ENCODE results near the gene KIF13A.
"Not testable (repeated sequence)": the region's sequence is repeated elsewhere in the genome, so short reads cannot be mapped to it uniquely, and the experiment has no call there.

KIF13A gene

GRCh38 chr6:17851001-17851719 is 136.3 kb downstream of the KIF13A start:
- no peak for TF ChIP-seq POLR2A (IDR thresholded peaks at IDR 0.05; ENCODE audit: low read depth, low read length)
- DNase-seq (ENCODE audit: insufficient read length, low spot score) = no peak
- no peak for FAIRE-seq

GRCh38 chr6:17850281-17850680 is 137.2 kb downstream of the KIF13A start:
- TF ChIP-seq POLR2A (IDR thresholded peaks at IDR 0.05; ENCODE audit: low read depth, low read length) = no peak
- FAIRE-seq = no peak
- DNase-seq (ENCODE audit: insufficient read length, low spot score) = no peak

- FAIRE-seq = no peak
- no peak for DNase-seq (ENCODE audit: insufficient read length, low spot score)
- no peak for TF ChIP-seq POLR2A (IDR thresholded peaks at IDR 0.05; ENCODE audit: low read depth, low read length)
These were observed 140.2 kb downstream of the KIF13A start for GRCh38 chr6:17847203-17847760.

GRCh38 chr6:17846762-17847161 is 140.7 kb downstream of the KIF13A start:
- no peak for TF ChIP-seq POLR2A (IDR thresholded peaks at IDR 0.05; ENCODE audit: low read depth, low read length)
- DNase-seq (ENCODE audit: insufficient read length, low spot score) (no peak), FAIRE-seq (no peak)

GRCh38 chr6:17845598-17845997 is 141.8 kb downstream of the KIF13A start:
- no peak for TF ChIP-seq POLR2A (IDR thresholded peaks at IDR 0.05; ENCODE audit: low read depth, low read length)
- FAIRE-seq (no peak), DNase-seq (ENCODE audit: insufficient read length, low spot score) (no peak)

GRCh38 chr6:17844967-17845366 is 142.5 kb downstream of the KIF13A start:
- not testable (repeated sequence) for FAIRE-seq; DNase-seq (ENCODE audit: insufficient read length, low spot score)

GRCh38 chr6:17842934-17843821 is 144.3 kb downstream of the KIF13A start:
- TF ChIP-seq POLR2A (IDR thresholded peaks at IDR 0.05; ENCODE audit: low read depth, low read length) = no peak
- no peak for FAIRE-seq

GRCh38 chr6:17842014-17842776 is 145.2 kb downstream of the KIF13A start:
- TF ChIP-seq POLR2A (IDR thresholded peaks at IDR 0.05; ENCODE audit: low read depth, low read length) = no peak
- DNase-seq (ENCODE audit: insufficient read length, low spot score) (no peak), FAIRE-seq (no peak)

More at GRCh38 chr6:17842934-17843821, 144.3 kb downstream of the KIF13A start:
- DNase-seq (ENCODE audit: insufficient read length, low spot score) = no peak

- DNase-seq (ENCODE audit: insufficient read length, low spot score) (no peak), FAIRE-seq (no peak)
- no peak for TF ChIP-seq POLR2A (IDR thresholded peaks at IDR 0.05; ENCODE audit: low read depth, low read length)
These were observed 147.8 kb downstream of the KIF13A start for GRCh38 chr6:17839513-17840223.

- no peak for TF ChIP-seq POLR2A (IDR thresholded peaks at IDR 0.05; ENCODE audit: low read depth, low read length)
- DNase-seq (ENCODE audit: insufficient read length, low spot score) = no peak
- no peak for FAIRE-seq
These were observed 151.1 kb downstream of the KIF13A start for GRCh38 chr6:17836293-17836692.

GRCh38 chr6:17835784-17836183 is 151.7 kb downstream of the KIF13A start:
- DNase-seq (ENCODE audit: insufficient read length, low spot score) (no peak), FAIRE-seq (no peak)
- no peak for TF ChIP-seq POLR2A (IDR thresholded peaks at IDR 0.05; ENCODE audit: low read depth, low read length)

GRCh38 chr6:17831135-17831534 is 156.3 kb downstream of the KIF13A start:
- FAIRE-seq (no peak), DNase-seq (ENCODE audit: insufficient read length, low spot score) (no peak)

GRCh38 chr6:17829905-17830304 is 157.5 kb downstream of the KIF13A start:
- FAIRE-seq = no peak
- no peak for DNase-seq (ENCODE audit: insufficient read length, low spot score)
- TF ChIP-seq POLR2A (IDR thresholded peaks at IDR 0.05; ENCODE audit: low read depth, low read length) = no peak

More at GRCh38 chr6:17831135-17831534, 156.3 kb downstream of the KIF13A start:
- no peak for TF ChIP-seq POLR2A (IDR thresholded peaks at IDR 0.05; ENCODE audit: low read depth, low read length)
